ENCODE data around the gene MT1HL1.

- TF ChIP-seq GATA2 (IDR thresholded peaks at IDR 0.05; ENCODE audit: low read depth, low read length) (no peak), GATA3 (IDR thresholded peaks at IDR 0.05; ENCODE audit: low read depth, low read length) (no peak)
Measured at GRCh38 chr1:236959112-236959511, 45.1 kb downstream of the MT1HL1 start.

Measured in SH-SY5Y (cell line).